ENCODE data around the gene VPS18. TPM values are rescaled to one million over a fixed set of nuclear protein-coding genes. Genes with fewer than 3 reads are reported as not detected.

VPS18 gene
- polyA plus RNA-seq, 1 donor = 19.5 TPM

DNA sequence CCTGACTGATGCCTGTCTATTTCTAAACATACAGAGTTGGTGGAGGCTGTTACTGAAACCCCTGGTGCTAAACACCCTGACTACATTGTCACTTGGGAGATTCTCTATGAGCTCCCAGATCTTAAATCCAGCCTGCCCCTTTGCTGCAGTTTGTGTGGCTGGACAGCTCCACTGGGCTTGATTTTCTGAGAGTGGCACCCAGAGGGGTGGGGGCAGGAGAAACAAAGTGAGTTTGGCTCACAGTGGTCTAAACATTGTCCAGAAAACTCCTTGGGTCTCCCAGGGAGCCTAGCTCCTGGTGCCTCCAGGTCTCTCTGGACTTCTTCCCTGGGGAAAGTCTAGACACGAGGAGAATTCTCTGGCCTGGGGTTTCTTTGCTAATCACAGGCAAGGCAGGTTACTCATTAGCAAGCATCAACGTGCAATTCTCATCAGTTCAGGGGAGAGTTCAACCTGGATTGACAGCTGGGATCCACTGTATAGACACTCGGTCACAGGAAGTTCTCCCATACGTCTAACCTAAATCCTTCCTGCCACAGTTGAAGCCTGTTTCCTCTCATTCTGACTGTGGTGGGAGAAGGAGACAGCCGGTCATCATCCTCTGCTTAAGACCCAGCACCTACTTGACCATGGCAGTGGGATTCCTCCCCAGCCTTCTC is 27.8 kb downstream of the VPS18 start:
- peak; percentile 86 to 90 for DNase-seq
- Histone ChIP-seq H3K4me3 (ENCODE audit: low read length) (no peak overlapping the region), H3K36me3 (ENCODE audit: control insufficient read depth, insufficient read depth, low read length) (no peaks in the 10 kb centered on the region), H3K9me3 (ENCODE audit: control insufficient read depth, low read depth, low read length) (peaks cover 2% of the 10 kb centered on the region), H3K27ac (ENCODE audit: low read length) (peak overlapping the region; percentile 82), H3K27me3 (ENCODE audit: control insufficient read depth, insufficient read depth, low read length) (peaks cover 22% of the 10 kb centered on the region), H3K4me1 (ENCODE audit: control insufficient read depth, insufficient read depth, low read length) (peaks cover 67% of the 10 kb centered on the region)
- no CpG with 5 or more reads among the region's 5 CpGs for WGBS (ENCODE audit: insufficient coverage, low lambda C conversion rate)

DNA sequence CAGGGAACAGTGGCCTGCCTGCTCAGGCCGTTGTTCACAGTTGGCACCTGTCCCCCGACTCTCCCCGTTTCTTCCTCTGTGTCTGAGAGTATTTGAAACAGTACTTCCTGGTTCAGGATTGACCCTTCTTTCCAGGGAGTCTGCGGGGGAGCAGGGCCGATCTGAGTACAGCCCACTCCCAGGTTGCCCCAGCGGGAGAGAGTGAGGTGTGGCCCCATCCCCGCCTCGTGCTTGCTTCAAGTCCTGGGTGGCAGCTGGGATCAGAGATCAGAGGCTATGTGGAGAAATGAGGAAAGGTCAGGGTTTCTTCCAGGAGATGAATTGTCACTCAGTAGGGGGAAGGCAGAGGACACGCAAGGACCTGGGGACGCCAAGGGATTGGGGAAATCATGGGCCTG is 28.4 kb downstream of the VPS18 start:
- Histone ChIP-seq H3K9me3 (ENCODE audit: control insufficient read depth, low read depth, low read length) (peaks cover 6% of the 10 kb centered on the region), H3K4me1 (ENCODE audit: control insufficient read depth, insufficient read depth, low read length) (peaks cover 71% of the 10 kb centered on the region)
- peak in 1 of 2 donors; percentile 83 for DNase-seq

DNA sequence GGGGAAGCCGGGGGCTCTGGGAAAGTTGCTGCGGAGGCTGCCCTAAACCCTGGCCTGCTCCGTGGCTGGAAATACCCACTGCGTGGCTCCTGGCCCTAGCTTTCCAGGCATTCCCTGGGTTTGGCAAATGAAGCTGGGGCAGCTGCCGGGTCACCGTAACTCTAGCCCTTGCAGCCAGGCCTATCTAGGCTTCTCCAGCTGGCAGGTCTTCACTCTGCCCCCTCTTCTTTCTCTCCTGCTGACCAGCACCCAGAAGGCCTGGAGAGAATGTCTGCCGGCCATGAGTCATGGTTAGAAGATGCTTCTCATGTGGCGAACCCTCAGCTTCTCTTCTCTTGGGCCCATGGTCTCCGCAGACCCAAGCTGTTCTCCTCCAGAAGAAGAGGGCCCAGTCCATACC is 29.3 kb downstream of the VPS18 start:
- peaks cover 9% of the 10 kb centered on the region for H3K9me3 ChIP-seq (ENCODE audit: control insufficient read depth, low read depth, low read length)
- no peak overlapping the region for H3K4me3 ChIP-seq (ENCODE audit: low read length)
- no peak for DNase-seq
- H3K27ac ChIP-seq (ENCODE audit: low read length) = no peak overlapping the region
- peaks cover 69% of the 10 kb centered on the region for H3K4me1 ChIP-seq (ENCODE audit: control insufficient read depth, insufficient read depth, low read length)
- WGBS (ENCODE audit: insufficient coverage, low lambda C conversion rate) = no CpG with 5 or more reads among the region's 9 CpGs
- H3K36me3 ChIP-seq (ENCODE audit: control insufficient read depth, insufficient read depth, low read length) = no peaks in the 10 kb centered on the region
- H3K27me3 ChIP-seq (ENCODE audit: control insufficient read depth, insufficient read depth, low read length) = peaks cover 37% of the 10 kb centered on the region

More for the DNA sequence above, 28.4 kb downstream of the VPS18 start:
- Histone ChIP-seq H3K36me3 (ENCODE audit: control insufficient read depth, insufficient read depth, low read length) (no peaks in the 10 kb centered on the region), H3K27me3 (ENCODE audit: control insufficient read depth, insufficient read depth, low read length) (peaks cover 28% of the 10 kb centered on the region), H3K27ac (ENCODE audit: low read length) (peak overlapping the region; percentile 82), H3K4me3 (ENCODE audit: low read length) (no peak overlapping the region)
- WGBS (ENCODE audit: insufficient coverage, low lambda C conversion rate) = no CpG with 5 or more reads among the region's 10 CpGs

DNA sequence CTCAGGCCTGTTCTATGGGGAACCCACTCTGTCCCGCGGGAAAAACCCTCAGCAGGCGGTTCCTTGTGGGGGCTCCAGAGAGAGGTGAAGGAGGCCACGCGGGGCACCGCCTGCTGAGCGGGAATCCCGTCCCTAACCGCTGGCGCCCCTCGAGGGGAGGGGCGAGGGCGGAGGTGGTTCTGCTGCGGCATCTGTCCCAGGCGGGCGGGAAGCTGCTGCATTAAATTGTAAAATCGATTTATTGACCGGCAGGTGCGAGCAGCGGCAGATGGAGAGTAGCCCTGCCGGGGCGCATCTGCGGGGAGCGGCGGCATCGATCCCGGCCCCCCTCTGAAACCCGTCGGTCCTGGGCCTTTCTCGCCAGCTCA is 31.2 kb downstream of the VPS18 start:
- H3K4me1 ChIP-seq (ENCODE audit: control insufficient read depth, insufficient read depth, low read length) = peaks cover 74% of the 10 kb centered on the region
- no peak for DNase-seq
- WGBS (ENCODE audit: insufficient coverage, low lambda C conversion rate) = no CpG with 5 or more reads among the region's 30 CpGs
- no peak overlapping the region for H3K4me3 ChIP-seq (ENCODE audit: low read length)
- no peaks in the 10 kb centered on the region for H3K36me3 ChIP-seq (ENCODE audit: control insufficient read depth, insufficient read depth, low read length)
- H3K27me3 ChIP-seq (ENCODE audit: control insufficient read depth, insufficient read depth, low read length) = peaks cover 55% of the 10 kb centered on the region
- H3K9me3 ChIP-seq (ENCODE audit: control insufficient read depth, low read depth, low read length) = peaks cover 13% of the 10 kb centered on the region
- no peak overlapping the region for H3K27ac ChIP-seq (ENCODE audit: low read length)

DNA sequence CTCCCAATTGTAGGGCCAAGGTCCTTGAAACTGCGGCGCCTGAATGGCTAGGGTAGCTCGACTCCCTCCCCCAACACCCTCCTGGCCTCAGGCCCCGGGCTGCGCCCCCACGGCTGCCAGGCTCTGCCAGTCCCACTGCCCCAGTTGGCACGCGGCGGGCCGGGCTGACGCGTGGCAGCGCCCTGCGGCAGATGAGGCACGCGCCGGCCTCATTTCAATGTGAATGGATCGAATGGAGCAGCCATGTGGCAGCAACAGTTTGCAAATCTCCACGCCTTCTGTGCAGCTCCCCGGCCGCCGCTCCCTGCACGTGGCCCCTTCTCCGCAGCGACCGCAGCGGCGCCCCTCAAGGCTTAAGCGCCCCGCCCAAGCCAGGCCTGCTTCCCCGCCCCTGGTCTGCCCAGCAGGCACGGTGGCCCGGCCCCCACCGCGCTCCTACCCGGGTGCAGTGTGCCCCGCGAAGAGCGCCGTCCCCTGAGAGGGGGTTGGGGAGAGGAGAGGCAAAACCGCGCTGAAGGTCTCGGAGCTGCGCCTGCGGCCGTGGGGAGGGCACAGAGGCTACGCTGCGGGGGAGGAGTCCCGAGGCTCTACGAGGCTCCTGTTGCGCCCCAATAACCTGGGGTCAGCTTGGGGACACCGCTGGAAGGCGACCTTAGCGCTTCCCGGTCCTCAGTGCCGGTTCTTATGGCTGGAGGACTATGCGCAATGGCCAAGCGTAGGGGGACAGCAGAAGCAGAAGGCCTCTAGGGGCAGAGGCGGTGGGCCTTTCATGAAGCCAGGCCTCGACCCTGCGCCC is 31.8 kb downstream of the VPS18 start:
- Histone ChIP-seq H3K4me1 (ENCODE audit: control insufficient read depth, insufficient read depth, low read length) (peaks cover 74% of the 10 kb centered on the region), H3K27me3 (ENCODE audit: control insufficient read depth, insufficient read depth, low read length) (peaks cover 60% of the 10 kb centered on the region), H3K27ac (ENCODE audit: low read length) (no peak overlapping the region), H3K9me3 (ENCODE audit: control insufficient read depth, low read depth, low read length) (peaks cover 13% of the 10 kb centered on the region), H3K4me3 (ENCODE audit: low read length) (peak overlapping the region; percentile 25), H3K36me3 (ENCODE audit: control insufficient read depth, insufficient read depth, low read length) (no peaks in the 10 kb centered on the region)
- WGBS (ENCODE audit: insufficient coverage, low lambda C conversion rate) = no CpG with 5 or more reads among the region's 61 CpGs
- peak in 1 of 2 donors; percentile 70 for DNase-seq

DNA sequence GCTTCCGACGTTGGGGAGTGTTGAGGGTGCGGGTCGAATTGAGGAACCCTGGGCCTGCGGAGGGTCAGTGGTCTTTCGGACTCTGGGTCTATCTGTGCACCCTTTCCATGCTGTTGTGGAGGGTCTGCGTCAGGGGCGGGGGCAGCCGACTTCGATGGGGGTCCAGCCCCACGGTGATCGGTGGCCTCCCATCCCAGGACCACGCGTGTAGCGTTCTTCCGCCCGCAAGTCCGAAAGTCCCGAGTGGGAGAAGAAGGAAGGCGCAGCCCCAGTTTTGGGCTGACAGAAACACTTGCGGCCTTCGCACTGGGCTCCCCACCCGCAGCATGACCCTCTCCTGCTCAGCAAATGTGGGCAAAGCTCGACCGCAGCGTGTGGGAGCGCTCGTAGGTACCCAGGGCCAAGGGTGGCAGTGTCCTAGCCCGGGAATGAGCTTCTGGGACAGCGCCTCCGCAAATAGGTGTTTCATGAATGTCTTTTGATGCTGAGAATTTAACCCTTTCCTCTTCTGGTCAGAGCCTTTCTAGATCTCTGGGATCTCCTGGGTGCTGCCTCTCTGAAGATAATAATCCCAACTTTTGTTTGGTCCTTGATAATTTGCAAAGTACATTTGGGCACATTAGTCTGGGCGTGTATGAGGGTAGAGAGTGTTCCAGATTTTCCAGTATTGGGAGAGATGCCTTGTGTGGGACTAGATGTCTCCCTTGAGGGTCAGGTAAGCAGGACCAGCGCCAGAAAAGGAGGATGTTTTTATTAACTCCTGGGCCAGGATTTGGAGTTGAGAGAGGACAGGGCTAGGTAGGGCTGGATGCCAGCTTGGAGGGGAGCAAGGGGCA is 32.6 kb downstream of the VPS18 start:
- no peaks in the 10 kb centered on the region for H3K36me3 ChIP-seq (ENCODE audit: control insufficient read depth, insufficient read depth, low read length)
- peaks cover 61% of the 10 kb centered on the region for H3K27me3 ChIP-seq (ENCODE audit: control insufficient read depth, insufficient read depth, low read length)
- no peak overlapping the region for H3K27ac ChIP-seq (ENCODE audit: low read length)
- H3K4me3 ChIP-seq (ENCODE audit: low read length) = no peak overlapping the region
- WGBS (ENCODE audit: insufficient coverage, low lambda C conversion rate) = no CpG with 5 or more reads among the region's 33 CpGs
- H3K4me1 ChIP-seq (ENCODE audit: control insufficient read depth, insufficient read depth, low read length) = peaks cover 74% of the 10 kb centered on the region
- H3K9me3 ChIP-seq (ENCODE audit: control insufficient read depth, low read depth, low read length) = peaks cover 13% of the 10 kb centered on the region
- DNase-seq = no peak

DNA sequence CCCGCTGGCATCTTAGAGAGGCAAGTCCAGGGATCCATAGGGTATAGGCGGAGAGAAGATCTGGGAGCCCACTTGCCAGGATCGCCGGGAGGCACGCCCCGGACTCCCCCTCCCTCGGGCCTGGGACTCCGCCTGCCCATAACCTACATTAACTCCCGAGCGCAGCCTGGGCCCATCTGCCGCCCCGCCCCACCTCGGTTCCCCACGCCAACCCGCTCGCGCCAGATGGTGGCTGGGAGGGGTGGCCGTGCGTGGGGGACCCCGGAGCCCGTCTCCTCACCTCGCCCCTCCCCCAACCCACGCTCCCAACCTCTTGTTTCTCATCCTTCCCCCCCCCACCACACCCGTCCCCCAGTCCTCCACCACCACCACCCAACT is 33.2 kb downstream of the VPS18 start:
- DNase-seq = no peak
- H3K4me3 ChIP-seq (ENCODE audit: low read length) = peak overlapping the region; percentile 51
- no CpG with 5 or more reads among the region's 24 CpGs for whole genome bisulfite sequencing (ENCODE audit: insufficient coverage, low lambda C conversion rate)
- H3K27me3 ChIP-seq (ENCODE audit: control insufficient read depth, insufficient read depth, low read length) = peaks cover 61% of the 10 kb centered on the region
- H3K9me3 ChIP-seq (ENCODE audit: control insufficient read depth, low read depth, low read length) = peaks cover 13% of the 10 kb centered on the region
- peaks cover 73% of the 10 kb centered on the region for H3K4me1 ChIP-seq (ENCODE audit: control insufficient read depth, insufficient read depth, low read length)
- H3K36me3 ChIP-seq (ENCODE audit: control insufficient read depth, insufficient read depth, low read length) = no peaks in the 10 kb centered on the region
- no peak overlapping the region for H3K27ac ChIP-seq (ENCODE audit: low read length)

DNA sequence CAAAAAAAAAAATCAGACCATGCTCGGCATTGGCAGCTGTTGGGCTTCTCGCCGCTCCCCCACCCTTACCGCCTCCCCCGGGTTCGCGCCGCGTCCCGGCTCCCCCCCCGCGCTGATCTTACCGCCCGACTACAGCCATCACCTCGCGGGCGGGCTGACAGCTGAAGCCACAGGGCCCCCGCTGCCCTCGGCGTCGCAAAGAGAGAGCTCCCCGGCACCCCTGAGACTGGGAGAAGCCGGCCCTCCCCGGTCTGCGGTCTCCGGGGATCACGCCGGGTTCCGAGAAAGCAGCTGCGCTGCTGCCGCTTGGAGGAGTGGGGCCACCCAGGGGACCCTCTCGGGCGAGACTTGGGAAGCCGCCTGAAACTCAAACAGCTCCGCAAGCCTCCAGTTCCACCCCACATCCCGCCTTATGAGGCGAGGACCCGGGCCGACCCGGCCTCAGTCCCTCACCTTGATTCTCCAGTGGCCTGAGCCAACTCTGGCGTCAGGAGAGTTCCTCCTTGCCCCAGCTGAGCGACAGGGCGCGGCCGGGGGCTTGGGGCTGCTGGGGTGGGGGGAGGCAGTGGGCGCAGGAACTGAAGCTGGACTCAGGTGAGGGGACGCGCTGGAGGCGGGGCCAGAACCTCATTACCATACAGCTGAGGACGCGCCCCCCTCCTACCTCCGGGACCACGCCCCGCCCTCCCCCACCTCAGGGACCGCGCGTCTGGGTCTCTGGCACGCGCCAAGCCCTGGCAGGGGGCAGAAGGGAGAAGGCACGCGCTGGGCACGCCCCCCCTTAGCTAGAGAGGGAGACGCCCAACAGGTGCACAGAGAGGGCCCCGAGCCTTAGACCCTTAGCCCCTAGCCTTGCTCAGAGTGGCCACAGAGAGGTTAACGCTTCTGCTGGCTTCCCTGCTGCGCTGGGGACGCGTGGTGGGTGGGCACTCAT is 33.9 kb downstream of the VPS18 start:
- peak overlapping the region; percentile 51 for H3K4me3 ChIP-seq (ENCODE audit: low read length)
- no CpG with 5 or more reads among the region's 68 CpGs for WGBS (ENCODE audit: insufficient coverage, low lambda C conversion rate)
- peaks cover 61% of the 10 kb centered on the region for H3K27me3 ChIP-seq (ENCODE audit: control insufficient read depth, insufficient read depth, low read length)
- H3K36me3 ChIP-seq (ENCODE audit: control insufficient read depth, insufficient read depth, low read length) = no peaks in the 10 kb centered on the region
- peak overlapping the region; percentile 59 for H3K27ac ChIP-seq (ENCODE audit: low read length)
- peaks cover 72% of the 10 kb centered on the region for H3K4me1 ChIP-seq (ENCODE audit: control insufficient read depth, insufficient read depth, low read length)
- H3K9me3 ChIP-seq (ENCODE audit: control insufficient read depth, low read depth, low read length) = peaks cover 13% of the 10 kb centered on the region
- DNase-seq = peak in 1 of 2 donors; percentile 65

DNA sequence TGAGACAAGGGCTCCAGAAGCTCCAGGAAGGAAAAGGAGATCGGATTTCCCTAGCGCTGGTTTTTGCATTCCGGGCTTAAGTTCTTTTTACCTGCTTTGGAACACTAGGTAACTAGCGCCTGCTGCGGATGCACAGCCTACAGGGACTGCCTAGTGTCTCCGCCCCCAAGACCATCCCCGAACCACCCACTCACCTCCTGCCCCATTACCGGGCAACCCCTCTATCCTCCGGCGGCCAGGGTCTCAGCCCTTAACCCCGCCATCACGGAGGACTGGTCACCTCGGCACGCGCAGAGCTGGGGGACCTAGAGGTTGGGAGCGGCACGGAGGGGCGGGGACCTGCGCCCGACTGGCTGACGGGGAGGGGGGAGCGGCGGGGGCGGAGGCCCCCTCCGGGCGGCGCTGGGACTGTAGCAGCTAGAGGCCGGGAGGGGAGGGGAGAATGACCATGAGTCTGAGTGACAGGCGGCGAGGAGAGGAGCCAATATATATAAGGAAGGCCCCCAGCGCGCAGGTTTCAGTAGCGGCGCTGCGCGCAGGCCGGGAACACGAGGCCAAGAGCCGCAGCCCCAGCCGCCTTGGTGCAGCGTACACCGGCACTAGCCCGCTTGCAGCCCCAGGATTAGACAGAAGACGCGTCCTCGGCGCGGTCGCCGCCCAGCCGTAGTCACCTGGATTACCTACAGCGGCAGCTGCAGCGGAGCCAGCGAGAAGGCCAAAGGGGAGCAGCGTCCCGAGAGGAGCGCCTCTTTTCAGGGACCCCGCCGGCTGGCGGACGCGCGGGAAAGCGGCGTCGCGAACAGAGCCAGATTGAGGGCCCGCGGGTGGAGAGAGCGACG is 34.8 kb downstream of the VPS18 start, which contains the start of gene DLL4:
Gene DLL4 (plus strand): TSS at position 520 of the 839 bp plus-strand sequence. CDS start 329 bp downstream, outside the sequence.
- peaks cover 61% of the 10 kb centered on the region for H3K27me3 ChIP-seq (ENCODE audit: control insufficient read depth, insufficient read depth, low read length)
- WGBS (ENCODE audit: insufficient coverage, low lambda C conversion rate) = no CpG with 5 or more reads among the region's 71 CpGs
- H3K9me3 ChIP-seq (ENCODE audit: control insufficient read depth, low read depth, low read length) = peaks cover 13% of the 10 kb centered on the region
- DNase-seq = peak in 1 of 2 donors; percentile 84
- H3K27ac ChIP-seq (ENCODE audit: low read length) = peak within 1 kb of the TSS; percentile 59
- peak within 1 kb of the TSS; percentile 51 for H3K4me3 ChIP-seq (ENCODE audit: low read length)
- peaks cover 78% of the 10 kb centered on the region for H3K4me1 ChIP-seq (ENCODE audit: control insufficient read depth, insufficient read depth, low read length)
- H3K36me3 ChIP-seq (ENCODE audit: control insufficient read depth, insufficient read depth, low read length) = no peaks in the 10 kb centered on the region

Measured in large intestine (tissue), 3 donors.